Suppressor macrophage treated with lipopolysaccharide for 1 hour (primary cell): ENCODE measurements around the gene MST1.

ENCODE experiments used
- DNase-seq, 3 donors: peaks; one replicate each; pipeline ENCODE4 v3.0.0-alpha.2; 2020 to 2022

MST1 gene

DNA sequence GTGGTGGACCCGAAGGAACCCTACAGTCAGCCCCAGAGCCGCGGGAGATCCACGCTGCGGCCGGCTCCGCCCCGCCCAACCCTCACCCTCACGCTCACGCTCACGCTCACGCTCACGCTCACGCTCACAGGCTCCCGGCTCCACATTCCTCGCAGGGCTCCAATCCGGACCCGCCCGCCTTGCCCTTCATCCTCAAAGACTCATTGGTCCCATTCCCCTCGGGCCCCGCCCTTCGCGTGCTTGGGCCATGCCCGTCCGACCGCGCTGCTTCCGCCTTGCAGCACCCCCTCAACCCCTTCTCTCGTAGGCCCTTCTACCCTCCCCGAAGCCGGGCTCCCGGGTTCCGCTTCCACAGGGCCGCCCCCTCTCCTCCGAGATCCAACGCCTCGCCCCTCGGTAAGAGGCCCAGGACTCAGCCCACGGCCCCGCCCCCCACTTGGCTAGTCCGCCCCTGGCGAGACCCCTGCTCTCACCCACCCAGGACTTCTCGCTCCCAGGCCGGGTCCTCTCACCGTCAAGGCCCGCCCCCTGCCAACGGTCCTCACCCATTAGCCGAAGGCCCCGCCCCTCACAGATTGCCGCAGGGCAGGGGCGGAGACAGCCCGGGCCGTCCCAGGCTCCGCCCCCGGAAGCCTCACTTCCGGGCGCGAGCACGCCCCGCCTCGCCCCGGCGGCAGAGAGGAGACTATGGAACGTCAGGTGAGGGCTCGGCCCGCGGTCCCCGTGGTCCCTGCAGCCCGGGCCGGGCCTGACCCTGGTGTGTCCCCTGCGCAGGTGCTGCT, 15.4 kb downstream of the MST1 start, which contains the start of gene APEH:
APEH (plus strand) TSS at position 637 of the 782 bp plus-strand sequence; CDS start at position 688, 51 bp downstream.
- DNase-seq: peak; percentile 96 to 99 (median 98)

DNA sequence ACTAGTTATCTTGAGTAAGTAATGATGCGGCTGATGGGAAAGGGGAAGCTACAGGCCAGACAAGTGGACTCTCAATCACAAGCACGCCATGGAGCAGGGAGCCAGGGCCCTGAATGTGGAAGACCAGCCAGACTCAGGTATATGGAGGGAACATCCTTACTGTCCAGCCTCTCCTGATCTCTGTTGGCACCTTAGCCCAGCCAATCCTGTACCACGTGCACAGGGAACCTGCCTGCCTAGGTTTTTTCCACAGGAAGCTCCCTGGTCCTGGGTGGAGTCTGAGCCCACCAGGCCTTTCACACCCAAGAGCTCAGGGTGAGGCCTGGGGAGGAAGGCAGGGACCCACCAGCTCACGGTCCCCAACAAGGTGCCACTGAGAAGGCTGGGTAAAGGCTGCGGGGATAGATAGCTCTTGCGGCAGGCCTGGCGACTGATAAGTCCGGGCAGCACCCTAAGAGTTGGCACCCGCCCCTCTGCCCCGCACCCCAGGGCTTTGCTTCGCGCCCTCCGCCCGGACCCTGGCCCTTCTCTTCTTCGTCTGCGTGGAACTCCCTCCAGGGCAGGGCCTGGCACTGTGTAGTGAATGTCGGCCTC, 16.1 kb downstream of the MST1 start:
- DNase-seq: peak in 2 of 3 donors; percentile 32 to 48

DNA sequence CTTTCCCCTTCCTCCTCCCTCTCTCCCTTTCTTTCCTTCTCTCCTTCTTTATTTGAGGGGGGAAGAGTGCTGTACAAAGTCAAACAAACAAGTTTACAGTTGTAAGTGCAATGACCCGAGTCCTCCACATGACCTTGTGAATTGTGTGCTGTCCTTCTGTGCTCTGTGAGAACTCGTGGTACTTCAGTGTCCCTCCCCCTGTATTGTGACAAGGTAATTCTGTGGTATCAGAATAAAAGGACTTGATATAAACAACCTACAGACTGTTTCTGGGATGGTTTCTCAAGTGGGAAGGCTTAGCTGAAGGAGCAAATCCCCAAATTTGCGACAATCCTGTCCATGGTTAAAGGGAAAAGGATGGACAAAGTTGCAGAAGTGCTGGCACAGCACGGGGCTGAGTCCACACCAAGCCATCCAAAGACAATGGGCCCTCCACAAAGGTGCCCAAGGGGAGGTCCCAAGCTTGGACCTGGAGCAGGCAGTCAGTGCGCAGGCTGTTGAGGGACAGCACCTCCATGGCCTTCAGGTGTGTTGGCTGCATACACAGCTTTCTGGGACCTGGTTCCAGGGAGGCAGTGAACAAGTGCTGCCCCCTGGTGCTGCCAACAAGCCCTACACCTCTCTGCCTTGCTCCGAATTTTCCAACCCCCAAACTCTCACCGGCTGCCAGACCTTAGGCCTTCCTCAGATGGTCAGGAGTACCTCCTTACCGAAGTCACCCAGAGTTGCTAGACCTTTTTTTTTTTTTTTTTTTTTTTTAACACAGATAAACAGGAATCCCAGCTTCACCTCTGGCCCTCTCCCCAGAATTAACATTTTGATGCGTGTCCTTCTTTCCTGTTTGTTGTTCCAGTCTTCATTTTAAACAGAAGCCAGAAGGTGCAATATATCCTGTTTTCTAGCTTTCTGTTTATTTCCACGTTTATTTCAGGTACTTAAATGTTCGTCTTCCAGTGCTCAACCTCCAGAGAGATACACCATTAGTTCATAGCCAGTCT, 17.7 kb downstream of the MST1 start:
- peak; percentile 55 to 71 (median 62) for DNase-seq

DNA sequence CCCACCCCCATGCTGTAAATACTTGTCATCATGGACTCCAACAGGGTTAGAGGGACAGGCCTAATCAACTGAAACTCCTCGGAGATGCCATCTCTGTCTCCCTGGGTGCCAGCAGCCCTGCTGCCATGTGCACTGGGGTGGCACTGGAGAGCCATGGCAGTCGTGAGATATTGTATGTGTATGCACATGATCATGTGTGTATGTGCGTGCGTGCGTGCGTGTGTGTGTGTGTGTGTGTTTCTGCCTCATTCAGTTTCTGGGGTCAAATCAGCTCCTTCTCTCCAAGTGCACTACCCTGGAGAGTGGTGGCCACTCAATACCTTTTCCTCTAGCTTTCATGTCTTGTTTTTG, 18.4 kb downstream of the MST1 start:
- no peak for DNase-seq

DNA sequence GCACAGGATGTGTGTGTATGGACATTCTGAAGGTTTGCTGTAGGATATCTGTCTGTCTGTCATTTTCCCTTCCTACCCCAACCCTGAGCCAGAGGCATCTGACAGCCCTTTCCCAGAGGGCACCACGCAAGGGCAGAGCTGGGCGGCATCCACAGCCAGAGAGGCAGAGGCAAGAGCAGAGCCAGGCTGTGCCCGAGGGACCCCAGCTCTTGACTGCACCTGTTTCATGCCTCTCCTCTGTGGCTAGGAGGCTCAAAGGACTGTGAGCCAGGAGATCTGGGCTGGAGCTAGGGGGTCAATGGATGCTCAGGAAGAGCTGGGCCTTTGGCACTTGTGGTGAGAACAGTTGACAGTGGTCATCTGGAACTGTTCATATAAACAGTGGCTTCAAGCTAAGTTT, 19.9 kb downstream of the MST1 start:
- DNase-seq: no peak

DNA sequence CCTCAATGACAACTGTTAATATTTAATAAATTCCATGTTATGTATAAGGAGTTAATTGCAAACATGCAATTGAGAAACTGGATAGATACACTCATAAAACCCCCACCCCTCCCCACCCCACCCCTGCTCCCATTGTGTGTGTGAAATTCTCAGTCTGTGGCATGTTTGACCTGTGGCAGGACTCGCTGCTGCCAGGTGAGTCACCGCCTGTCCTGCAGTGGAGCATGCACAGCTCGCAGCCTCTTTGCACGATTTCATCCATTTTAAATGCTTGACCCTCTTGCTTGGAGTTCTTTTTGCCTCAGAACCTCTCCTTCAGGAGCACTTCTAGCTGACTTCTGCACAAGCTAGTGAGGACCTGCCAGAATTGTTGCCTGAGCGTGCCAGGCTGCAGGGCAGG, 20.4 kb downstream of the MST1 start:
- DNase-seq: no peak

DNA sequence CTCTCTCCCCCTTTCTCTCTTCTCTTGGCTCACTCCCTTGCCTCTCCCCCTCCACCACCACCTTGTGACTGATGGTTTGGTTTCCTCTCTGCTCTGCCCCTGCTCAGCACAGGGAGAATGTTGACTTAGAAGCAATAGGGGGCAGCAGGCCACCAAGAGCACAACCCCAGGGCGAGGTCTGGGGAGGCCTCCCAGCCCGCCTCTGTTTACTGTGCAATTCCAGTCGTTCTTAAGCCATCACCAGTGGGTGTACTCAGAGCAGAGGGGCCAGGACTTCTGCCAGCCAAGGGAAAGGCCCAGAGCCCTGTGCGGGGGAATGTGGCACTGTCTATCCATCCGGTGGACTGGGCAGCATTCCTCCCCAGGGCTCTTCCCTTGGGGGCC, 20.9 kb downstream of the MST1 start:
- DNase-seq: no peak

DNA sequence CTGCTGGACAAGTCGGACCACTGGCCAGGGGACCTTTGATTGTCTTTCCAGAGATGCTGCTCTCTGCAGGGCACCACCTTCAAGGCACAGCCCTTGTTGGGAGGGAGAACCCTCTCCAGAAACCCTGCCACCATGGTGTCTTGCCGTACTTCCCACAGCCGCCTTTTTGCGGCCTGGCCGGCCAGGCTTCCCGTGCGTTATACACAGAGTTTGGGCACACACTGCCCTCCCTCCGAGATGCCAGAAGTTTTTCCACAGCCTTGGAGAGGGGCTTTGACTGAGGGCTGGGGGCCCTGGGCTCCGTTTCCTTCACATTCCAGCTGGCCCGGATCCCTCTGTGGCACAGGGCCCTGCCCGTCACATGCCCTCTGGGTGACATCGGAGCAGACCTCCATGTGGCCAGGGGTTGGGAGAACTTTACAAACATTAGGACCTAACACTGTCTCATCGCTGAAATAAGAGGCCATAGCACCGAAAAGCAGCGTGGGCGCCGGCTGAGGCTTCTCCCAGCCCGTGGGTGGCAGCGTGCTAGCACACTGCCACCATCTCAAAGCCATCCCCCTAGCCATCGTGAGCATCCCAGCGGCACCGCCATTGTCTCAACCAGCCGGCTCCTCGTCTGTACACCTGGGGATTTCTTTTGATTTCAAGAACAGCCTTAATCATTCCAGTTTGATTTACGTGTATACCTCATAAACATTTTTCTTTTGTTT, 21.4 kb downstream of the MST1 start:
- no peak for DNase-seq

DNA sequence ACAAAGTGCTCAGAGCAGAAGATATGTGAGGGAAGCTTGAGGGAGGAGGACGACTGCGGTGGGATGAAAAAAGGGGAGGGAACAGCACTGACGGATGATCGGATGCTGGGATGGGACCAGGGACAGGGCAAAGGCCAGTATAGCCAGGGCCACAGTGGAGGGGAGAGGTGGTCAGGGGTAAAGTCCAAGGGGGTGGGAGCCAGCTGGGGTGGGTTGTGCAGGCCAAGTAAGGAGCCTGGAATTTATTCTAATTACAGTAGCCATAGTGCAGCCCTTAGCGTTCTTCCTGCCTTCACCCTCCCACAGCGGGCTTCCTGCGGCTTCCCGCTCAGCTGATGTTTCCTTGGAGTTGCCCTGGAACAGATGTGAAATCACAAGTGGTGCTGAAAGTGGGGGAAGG, 22.7 kb downstream of the MST1 start:
- no peak for DNase-seq

DNA sequence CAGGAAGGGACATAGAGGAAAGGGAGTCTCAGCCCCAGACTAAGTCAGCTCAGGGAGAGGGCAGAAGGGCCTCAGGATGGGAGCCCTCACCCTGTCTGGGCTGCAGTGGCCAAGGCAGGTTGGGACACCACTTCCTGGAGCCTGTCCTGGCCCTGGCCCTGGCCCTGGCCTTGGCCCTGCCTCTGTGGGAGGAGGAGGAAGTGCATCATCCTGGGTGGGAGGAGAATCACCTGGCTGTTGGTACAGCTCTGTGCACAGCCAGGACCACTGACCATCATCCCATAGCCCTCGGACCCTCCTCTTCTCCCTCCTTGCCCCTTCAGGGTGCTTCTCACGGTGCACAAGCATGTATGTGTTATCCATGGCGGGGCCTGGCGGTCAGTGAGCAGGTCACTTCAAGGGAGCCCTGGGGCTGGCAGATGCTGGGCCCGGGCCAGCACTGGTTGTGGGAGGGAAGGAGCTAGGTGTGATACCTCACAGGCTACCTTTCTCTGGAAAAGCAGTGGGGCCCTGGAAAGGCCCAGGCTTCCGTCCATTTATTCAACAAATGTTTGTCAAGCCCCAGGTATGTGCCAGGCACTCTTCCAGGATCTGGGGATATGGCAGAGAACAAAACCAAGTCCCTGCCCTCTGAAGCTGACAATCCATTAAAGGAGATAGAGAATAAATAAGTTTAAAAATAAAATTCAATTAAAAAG, 23.3 kb downstream of the MST1 start:
- no peak for DNase-seq

DNA sequence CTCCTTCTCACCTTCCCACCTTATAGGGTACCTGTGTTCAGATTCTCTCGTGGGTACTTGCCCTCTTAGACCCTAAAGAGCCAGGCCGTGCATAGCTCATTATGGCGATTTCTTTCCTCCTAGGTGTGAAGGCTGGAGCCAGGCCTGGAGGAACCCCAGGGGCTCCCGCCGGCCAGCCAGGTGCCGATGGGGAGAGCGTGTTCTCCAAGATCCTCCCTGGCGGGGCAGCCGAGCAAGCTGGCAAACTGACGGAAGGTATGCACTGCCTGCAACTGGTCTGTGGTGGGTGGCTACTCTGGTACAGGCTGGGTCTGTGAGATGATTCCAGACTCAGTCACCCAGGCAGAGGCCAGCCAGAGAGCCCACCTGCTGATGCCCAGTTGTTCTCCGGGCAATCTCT, 25.0 kb downstream of the MST1 start:
- no peak for DNase-seq

DNA sequence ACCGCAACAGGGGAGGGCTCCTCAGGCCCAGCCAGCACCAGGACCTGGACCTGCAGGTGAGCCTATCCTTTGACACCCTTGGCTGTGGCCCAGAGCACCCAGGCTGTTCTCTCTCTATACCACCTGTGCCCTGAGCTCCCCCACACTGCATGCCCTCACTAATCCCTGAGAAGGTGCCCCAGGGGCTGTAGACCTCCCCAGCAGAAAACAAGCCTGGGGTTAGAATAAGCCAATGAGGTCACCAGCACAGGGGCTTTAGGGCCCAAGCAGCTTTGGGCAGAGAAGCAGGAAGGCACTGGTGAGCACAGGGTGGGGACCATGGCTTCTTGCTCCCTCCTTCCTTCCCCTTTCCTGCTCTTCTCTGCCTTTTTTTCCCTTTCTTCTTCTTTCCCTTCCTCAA, 25.4 kb downstream of the MST1 start:
- DNase-seq: no peak

DNA sequence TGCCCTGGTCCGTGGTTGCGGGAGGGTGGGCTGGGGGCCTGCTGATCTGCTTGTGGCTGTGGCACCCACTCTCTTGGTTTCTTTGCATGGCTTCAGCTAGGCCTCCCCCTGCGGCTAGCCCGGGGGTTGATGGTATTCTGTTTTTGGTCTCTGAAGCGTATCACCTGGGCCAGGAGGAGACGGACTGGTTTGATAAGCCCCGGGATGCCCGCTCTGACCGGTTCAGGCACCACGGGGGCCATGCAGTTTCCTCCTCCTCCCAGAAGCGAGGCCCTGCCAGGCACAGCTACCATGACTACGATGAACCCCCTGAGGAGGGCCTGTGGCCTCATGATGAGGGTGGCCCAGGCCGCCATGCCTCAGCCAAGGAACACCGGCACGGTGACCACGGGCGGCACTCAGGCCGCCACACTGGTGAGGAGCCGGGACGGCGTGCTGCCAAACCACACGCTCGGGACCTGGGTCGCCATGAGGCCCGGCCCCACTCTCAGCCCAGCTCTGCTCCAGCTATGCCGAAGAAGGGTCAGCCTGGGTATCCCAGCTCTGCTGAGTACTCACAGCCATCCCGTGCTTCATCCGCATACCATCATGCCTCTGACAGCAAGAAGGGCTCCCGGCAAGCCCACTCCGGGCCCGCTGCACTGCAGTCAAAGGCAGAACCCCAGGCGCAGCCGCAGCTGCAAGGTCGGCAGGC, 26.4 kb downstream of the MST1 start:
- DNase-seq: no peak

DNA sequence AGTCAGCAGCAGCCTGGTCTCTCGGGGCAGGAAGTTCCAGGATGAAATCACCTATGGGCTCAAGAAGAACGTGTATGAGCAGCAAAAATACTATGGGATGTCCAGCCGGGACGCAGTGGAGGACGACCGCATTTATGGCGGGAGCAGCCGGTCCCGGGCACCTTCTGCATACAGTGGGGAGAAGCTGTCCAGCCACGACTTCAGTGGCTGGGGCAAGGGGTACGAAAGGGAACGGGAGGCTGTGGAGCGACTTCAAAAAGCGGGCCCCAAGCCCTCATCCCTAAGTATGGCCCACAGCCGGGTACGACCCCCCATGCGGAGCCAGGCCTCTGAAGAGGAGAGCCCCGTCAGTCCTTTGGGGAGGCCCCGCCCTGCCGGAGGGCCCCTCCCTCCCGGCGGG, 27.3 kb downstream of the MST1 start:
- DNase-seq: no peak

DNA sequence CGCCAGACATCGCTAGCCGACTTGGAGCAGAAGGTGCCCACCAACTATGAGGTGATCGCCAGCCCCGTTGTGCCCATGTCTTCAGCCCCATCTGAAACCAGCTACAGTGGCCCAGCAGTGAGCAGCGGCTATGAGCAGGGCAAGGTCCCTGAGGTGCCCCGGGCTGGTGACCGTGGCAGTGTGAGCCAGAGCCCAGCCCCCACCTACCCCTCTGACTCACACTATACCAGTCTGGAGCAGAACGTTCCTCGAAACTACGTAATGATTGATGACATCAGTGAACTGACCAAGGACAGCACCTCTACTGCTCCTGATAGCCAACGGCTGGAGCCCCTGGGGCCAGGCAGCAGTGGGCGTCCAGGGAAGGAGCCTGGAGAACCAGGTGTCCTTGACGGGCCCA, 28.0 kb downstream of the MST1 start:
- no peak for DNase-seq

DNA sequence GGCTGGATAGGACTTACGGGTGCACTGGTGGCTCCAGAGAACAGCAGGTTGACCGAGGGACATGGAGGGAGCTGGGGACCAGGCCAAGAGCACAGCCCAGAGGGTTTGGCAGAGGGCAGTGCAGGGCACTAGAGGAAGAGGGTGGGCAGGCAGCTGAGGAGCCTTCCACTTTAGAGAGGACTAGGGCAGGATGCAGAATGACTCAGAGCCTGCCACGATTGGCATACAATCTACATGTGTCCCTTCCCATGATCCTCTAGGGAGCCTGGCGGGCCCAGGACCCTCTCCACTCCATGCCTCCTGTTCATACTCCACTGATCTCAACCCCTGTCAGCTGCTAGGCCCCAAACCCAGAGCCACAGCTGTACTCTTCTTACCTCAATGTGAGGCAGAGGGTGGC, 29.5 kb downstream of the MST1 start:
- no peak for DNase-seq

DNA sequence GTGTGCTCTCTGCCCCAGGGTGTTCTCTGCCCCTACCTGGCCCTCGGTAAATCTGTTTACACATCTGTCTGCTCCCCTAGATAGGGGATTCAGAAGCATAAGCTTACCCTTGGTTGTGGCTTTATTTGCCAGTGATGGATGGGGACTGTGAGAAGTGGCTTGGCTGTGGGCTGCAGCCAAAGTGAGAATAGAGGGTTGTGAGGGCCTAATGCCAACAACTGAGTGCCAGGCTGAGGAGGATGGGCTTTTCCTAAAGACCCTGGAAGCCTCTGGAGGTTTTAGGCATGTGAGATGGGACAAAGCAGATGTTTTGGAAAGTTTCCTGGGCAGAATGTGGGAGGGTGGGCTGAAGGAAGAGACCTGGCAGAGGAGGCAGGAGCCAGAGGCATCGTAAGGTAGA, 30.6 kb downstream of the MST1 start:
- no peak for DNase-seq

DNA sequence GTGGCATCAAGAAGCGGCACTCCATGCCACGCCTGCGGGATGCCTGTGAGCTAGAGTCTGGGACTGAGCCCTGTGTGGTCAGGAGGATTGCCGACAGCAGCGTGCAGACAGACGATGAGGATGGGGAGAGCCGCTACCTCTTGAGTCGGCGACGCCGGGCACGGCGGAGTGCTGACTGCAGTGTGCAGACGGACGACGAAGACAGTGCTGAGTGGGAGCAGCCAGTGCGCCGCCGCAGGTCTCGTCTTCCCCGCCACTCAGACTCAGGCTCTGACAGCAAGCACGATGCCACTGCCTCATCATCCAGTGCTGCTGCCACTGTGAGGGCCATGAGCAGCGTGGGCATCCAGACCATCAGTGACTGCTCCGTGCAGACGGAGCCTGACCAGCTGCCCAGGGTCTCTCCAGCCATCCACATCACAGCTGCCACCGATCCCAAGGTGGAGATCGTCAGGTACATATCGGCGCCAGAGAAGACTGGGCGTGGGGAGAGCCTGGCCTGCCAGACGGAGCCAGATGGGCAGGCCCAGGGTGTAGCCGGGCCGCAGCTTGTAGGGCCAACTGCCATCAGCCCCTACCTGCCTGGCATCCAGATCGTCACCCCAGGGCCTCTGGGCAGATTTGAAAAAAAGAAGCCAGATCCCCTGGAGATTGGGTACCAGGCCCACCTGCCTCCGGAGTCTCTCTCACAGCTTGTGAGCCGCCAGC, 31.9 kb downstream of the MST1 start:
- DNase-seq: no peak

DNA sequence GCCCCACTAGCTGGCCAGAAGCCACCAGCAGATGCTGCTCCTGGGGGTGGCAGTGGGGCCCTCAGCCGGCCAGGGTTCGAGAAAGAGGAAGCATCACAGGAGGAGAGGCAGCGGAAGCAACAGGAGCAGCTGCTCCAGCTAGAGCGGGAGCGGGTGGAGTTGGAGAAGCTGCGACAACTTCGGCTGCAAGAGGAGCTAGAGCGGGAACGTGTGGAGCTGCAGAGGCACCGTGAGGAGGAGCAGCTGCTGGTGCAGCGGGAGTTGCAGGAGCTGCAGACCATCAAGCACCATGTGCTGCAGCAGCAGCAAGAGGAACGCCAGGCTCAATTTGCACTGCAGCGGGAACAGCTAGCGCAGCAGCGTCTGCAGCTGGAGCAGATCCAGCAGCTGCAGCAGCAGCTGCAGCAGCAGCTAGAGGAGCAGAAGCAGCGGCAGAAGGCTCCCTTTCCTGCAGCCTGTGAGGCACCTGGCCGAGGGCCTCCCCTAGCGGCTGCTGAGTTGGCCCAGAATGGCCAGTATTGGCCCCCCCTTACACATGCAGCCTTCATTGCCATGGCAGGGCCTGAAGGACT, 32.6 kb downstream of the MST1 start:
- DNase-seq: no peak

DNA sequence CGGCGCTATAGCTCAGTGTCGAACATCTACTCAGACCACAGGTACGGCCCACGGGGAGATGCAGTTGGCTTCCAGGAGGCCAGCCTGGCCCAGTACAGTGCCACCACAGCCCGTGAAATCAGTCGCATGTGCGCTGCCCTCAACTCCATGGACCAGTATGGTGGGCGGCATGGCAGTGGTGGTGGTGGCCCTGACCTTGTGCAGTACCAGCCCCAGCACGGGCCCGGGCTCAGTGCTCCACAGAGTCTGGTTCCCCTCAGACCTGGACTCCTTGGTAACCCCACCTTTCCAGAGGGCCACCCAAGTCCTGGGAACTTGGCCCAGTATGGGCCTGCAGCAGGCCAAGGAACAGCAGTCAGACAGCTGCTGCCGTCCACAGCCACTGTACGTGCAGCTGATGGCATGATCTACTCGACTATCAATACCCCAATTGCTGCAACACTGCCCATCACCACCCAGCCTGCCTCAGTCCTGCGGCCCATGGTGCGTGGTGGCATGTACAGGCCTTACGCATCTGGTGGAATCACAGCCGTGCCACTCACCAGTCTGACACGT, 33.5 kb downstream of the MST1 start:
- DNase-seq: no peak
